ENCODE results near the gene CALCOCO1. TPM values are rescaled to one million over a fixed set of nuclear protein-coding genes. Genes with fewer than 3 reads are reported as not detected.
A peak's percentile ranks its signal among the peaks of the same experiment; 100 is the strongest.

The CALCOCO1 gene
- total and polyA plus RNA-seq, 9 of the 15 experiments (the other 6 are each of a cell fraction or from before 2014, with no cell fraction given), result 1.9 to 31.8 (median 11.0) TPM

DNA sequence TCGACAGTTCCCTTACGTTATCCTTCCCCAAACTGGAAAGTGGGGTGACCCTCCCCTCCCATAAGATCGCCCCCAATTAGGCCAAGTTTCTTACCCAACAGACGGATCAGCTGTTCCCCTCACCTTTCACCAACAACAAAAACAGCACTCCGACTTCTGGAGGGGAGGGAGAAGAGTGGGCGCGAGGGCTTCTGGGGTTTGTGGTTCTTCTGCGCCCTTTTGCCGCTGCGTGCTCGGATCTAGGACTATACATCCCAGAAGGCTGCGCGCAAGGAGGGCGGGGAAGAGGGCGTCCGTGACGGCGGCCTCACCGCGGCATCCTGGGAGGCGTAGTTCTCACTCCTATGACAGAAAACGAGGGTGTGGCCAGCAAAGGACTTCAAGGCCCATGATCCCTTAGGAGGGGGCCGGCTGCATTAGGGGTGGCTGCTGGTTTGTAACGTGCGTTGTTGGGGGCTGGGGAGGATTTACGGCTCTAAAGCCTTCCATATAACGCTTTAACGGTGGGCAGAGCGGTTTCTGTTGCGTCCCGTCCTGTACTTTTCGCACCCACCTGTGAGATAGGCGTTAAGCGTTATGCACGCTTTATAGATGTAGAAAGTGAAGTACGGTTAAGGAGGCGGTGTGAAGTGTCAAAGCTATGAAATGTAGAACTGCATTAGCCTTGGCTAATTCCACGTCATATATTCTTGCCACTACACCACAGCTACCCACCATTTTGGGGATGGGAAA, at the start of gene CALCOCO1 (continued):
- no peak for TF ChIP-seq GATAD2B (IDR thresholded peaks at IDR 0.05; ENCODE audit: borderline replicate concordance)
- no peak for TF ChIP-seq ZNF253 (CRISPR knock-in tag; conservative IDR thresholded peaks at IDR 0.05)
- no peak for TF ChIP-seq FOXJ3 (CRISPR knock-in tag; IDR thresholded peaks at IDR 0.05)
- TF ChIP-seq GABPB1 (CRISPR knock-in tag; IDR thresholded peaks at IDR 0.05), result peak; percentile 84
- TF ChIP-seq MYNN (IDR thresholded peaks at IDR 0.05), result no peak
- TF ChIP-seq MYNN (CRISPR knock-in tag; IDR thresholded peaks at IDR 0.05), result no peak
- TF ChIP-seq ZNF75A (CRISPR knock-in tag; IDR thresholded peaks at IDR 0.05), result no peak
- TF ChIP-seq ADNP (tag; IDR thresholded peaks at IDR 0.05), result no peak
- no peak for TF ChIP-seq ZNF717 (CRISPR knock-in tag; IDR thresholded peaks at IDR 0.05)
- TF ChIP-seq HDAC3 (IDR thresholded peaks at IDR 0.05; ENCODE audit: borderline replicate concordance, partially characterized antibody), result no peak
- TF ChIP-seq HSF4 (CRISPR knock-in tag; IDR thresholded peaks at IDR 0.05; ENCODE audit: borderline replicate concordance), result peak; percentile 43; the same call in 1 of the 2 replicates
- TF ChIP-seq XRCC4 (IDR thresholded peaks at IDR 0.05; ENCODE audit: extremely low read depth, insufficient read depth, insufficient read length), result no peak
- TF ChIP-seq TCF15 (CRISPR knock-in tag; IDR thresholded peaks at IDR 0.05), result no peak
- TF ChIP-seq ZNF639 (CRISPR knock-in tag; conservative IDR thresholded peaks at IDR 0.05 in 1 of 2, IDR thresholded peaks at IDR 0.05 in 1 of 2), result peak in 1 of 2 experiments; percentile 96; a peak in 2 of 4 replicates
- TF ChIP-seq SMARCC2 (IDR thresholded peaks at IDR 0.05; ENCODE audit: low read depth), result no peak
- TF ChIP-seq, protein P1, sequence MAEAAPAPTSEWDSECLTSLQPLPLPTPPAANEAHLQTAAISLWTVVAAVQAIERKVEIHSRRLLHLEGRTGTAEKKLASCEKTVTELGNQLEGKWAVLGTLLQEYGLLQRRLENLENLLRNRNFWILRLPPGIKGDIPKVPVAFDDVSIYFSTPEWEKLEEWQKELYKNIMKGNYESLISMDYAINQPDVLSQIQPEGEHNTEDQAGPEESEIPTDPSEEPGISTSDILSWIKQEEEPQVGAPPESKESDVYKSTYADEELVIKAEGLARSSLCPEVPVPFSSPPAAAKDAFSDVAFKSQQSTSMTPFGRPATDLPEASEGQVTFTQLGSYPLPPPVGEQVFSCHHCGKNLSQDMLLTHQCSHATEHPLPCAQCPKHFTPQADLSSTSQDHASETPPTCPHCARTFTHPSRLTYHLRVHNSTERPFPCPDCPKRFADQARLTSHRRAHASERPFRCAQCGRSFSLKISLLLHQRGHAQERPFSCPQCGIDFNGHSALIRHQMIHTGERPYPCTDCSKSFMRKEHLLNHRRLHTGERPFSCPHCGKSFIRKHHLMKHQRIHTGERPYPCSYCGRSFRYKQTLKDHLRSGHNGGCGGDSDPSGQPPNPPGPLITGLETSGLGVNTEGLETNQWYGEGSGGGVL (CRISPR knock-in tag; IDR thresholded peaks at IDR 0.05), result no peak
- peak; percentile 80 for TF ChIP-seq MEIS2 (IDR thresholded peaks at IDR 0.05; ENCODE audit: partially characterized antibody)
- TF ChIP-seq CTCF (IDR thresholded peaks at IDR 0.05 in 2 of 3, conservative IDR thresholded peaks at IDR 0.05 in 1 of 3; ENCODE audit: insufficient read depth in 2 of 3, low read depth in 1 of 3, low read length in 3 of 3), result no peak
- TF ChIP-seq, protein P2, sequence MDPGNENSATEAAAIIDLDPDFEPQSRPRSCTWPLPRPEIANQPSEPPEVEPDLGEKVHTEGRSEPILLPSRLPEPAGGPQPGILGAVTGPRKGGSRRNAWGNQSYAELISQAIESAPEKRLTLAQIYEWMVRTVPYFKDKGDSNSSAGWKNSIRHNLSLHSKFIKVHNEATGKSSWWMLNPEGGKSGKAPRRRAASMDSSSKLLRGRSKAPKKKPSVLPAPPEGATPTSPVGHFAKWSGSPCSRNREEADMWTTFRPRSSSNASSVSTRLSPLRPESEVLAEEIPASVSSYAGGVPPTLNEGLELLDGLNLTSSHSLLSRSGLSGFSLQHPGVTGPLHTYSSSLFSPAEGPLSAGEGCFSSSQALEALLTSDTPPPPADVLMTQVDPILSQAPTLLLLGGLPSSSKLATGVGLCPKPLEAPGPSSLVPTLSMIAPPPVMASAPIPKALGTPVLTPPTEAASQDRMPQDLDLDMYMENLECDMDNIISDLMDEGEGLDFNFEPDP (CRISPR knock-in tag; IDR thresholded peaks at IDR 0.05), result no peak
- peak; percentile 7; the same call in 1 of the 2 replicates for TF ChIP-seq RAD51 (IDR thresholded peaks at IDR 0.05; ENCODE audit: borderline replicate concordance, low read depth)
- TF ChIP-seq ZNF444 (CRISPR knock-in tag; IDR thresholded peaks at IDR 0.05), result no peak
- no peak for TF ChIP-seq SMARCA5 (IDR thresholded peaks at IDR 0.05)
